Large intestine (tissue), 3 donors: ENCODE measurements around the gene AFF2. TPM values are rescaled to one million over a fixed set of nuclear protein-coding genes. Genes with fewer than 3 reads are reported as not detected.
A peak's percentile ranks its signal among the peaks of the same experiment; 100 is the strongest.

Experiments used
- DNase-seq, 2 donors: peaks; one replicate each; pipeline versions ENCODE4 v3.0.0 to v3.0.0-alpha.2; 2013
- H3K27ac ChIP-seq: one replicate; pipeline ENCODE4 v1.5.1; 2013; ENCODE audit warnings: low read length
- H3K27me3 ChIP-seq: 2 replicates; pipeline ENCODE4 v1.6.1; 2013; ENCODE audit warnings: low read length; ENCODE audit not compliant: control insufficient read depth, insufficient read depth
- H3K36me3 ChIP-seq: 2 replicates; pipeline ENCODE4 v1.6.1; 2013; ENCODE audit warnings: low read length; ENCODE audit not compliant: control insufficient read depth, insufficient read depth
- H3K4me1 ChIP-seq: one replicate; pipeline ENCODE4 v1.6.1; 2013; ENCODE audit warnings: low read length; ENCODE audit not compliant: control insufficient read depth, insufficient read depth
- H3K4me3 ChIP-seq: one replicate; pipeline ENCODE4 v1.5.1; 2013; ENCODE audit warnings: low read length
- H3K9me3 ChIP-seq: one replicate; pipeline ENCODE4 v1.6.1; 2013; ENCODE audit warnings: mild to moderate bottlenecking, low read depth, low read length, moderate library complexity; ENCODE audit not compliant: control insufficient read depth
- WGBS: methylation state at CpG from one replicate; pipeline ENCODE4 v1.1.5; 2013; ENCODE audit warnings: low lambda C conversion rate; ENCODE audit not compliant: insufficient coverage; 5-methylcytosine and 5-hydroxymethylcytosine counted together
- polyA plus RNA-seq: library from polyadenylated mRNA; unstranded; fragments of 120-200 nt; gene quantifications from one replicate; pipeline ENCODE4 v1.2.1, GENCODE V29; 2013

AFF2 gene
- polyA plus RNA-seq, 1 donor, result 1.6 TPM

DNA sequence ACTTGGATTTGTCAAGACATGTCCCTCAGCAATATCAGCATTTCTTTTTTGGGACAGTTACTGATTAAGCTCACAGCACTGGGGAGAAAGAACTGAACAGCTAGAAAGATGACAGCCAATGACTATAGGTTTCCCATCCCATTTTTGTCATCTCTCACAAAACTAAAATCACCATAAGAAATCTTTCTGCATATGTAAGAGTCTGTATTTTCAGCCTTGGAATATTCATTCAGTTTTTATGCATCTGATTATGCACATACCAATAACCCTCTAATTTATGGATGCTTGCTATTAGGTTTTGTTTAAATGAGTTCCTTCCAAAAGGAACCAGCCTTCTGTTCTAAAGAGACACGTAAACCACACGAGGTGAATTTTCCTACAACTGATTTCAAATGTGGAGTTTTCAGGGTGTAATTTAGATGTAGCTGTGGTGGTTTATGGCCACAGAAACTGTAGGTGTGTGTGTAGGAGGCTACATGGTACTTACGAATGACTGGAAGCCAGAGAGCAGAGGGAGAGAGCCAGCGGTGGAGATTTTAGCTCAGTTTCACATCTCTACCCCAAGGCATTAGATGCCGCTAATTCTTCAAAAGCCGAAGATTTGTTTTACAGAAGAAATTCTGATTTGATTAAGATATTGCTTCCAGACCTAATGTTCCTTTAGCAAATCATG, 55.3 kb downstream of the AFF2 start:
- no peak overlapping the region for H3K27ac ChIP-seq
- WGBS, result no CpG with 5 or more reads among the region's 6 CpGs
- H3K4me3 ChIP-seq, result no peak overlapping the region
- DNase-seq, result no peak
- no peaks in the 10 kb centered on the region for H3K9me3 ChIP-seq
- no peaks in the 10 kb centered on the region for H3K36me3 ChIP-seq
- no peaks in the 10 kb centered on the region for H3K4me1 ChIP-seq
- H3K27me3 ChIP-seq, result no peaks in the 10 kb centered on the region

DNA sequence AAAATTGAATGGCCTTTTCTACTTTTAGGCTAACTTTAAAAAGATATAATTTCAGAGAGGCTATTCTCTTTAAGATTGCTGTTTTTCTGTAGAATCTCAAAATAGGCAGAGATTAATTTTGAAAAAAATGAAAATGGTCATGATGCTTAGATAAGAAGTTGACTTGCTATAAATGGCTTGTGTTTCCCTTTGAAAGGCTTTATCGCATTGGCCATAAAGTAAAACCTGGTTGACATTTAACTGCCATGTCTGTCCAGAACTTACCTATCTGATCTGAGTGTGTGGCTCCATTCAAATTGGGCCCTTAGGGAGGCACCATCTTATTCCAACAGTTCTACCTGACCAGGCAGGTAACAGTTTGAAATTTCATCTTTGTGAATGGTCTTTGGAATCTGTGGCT, 56.1 kb downstream of the AFF2 start:
- H3K9me3 ChIP-seq, result no peaks in the 10 kb centered on the region
- H3K4me1 ChIP-seq, result no peaks in the 10 kb centered on the region
- no peak overlapping the region for H3K27ac ChIP-seq
- WGBS, result no CpG with 5 or more reads among the region's 1 CpG
- DNase-seq, result no peak
- no peak overlapping the region for H3K4me3 ChIP-seq
- no peaks in the 10 kb centered on the region for H3K27me3 ChIP-seq
- H3K36me3 ChIP-seq, result no peaks in the 10 kb centered on the region

DNA sequence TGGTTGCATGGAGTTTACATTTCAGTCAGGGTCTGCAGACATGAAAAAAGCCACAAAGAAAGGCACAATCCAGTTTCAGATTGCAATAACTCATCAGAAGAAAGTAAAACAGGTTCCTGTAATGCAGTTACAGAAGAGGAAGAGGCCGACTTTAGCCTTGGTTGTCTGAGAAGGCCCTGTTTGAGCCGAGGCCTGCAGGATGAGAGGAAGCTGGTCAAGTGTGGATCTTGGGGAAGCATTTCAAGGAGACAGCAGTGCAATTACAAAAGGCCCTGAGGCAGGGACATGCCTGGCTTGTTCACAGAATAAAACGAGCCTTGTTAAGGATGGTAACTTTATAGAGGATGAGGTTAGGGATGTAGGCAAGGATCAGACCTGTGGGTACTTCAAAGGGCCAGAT, 62.4 kb downstream of the AFF2 start:
- H3K27ac ChIP-seq, result no peak overlapping the region
- no peaks in the 10 kb centered on the region for H3K36me3 ChIP-seq
- H3K27me3 ChIP-seq, result no peaks in the 10 kb centered on the region
- no peaks in the 10 kb centered on the region for H3K9me3 ChIP-seq
- no peak for DNase-seq
- WGBS, result no CpG with 5 or more reads among the region's 3 CpGs
- H3K4me1 ChIP-seq, result no peaks in the 10 kb centered on the region
- H3K4me3 ChIP-seq, result no peak overlapping the region

DNA sequence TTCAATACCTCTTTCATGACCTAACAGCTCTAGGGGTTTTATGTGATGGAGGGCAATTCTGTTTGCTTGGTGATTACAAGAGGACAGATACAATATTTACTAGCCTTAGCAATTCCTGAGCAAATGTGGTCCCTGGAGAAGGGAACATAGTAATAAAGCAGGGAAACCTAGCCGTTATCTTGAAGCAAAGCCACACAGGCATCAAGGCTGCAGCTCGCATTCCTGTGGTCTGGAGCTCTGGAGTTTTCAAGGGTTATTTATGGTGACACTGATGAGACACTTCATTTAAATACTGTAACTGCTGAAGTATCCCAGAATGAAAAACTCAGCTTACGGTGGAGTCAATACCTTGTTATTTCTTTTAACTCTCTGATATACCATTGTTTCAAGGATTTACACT, 66.8 kb downstream of the AFF2 start:
- H3K27ac ChIP-seq, result no peak overlapping the region
- no CpG with 5 or more reads among the region's 3 CpGs for whole genome bisulfite sequencing
- H3K4me3 ChIP-seq, result no peak overlapping the region
- peak in 1 of 2 donors; percentile 1 for DNase-seq
- H3K9me3 ChIP-seq, result no peaks in the 10 kb centered on the region
- no peaks in the 10 kb centered on the region for H3K4me1 ChIP-seq
- H3K36me3 ChIP-seq, result no peaks in the 10 kb centered on the region
- no peaks in the 10 kb centered on the region for H3K27me3 ChIP-seq

DNA sequence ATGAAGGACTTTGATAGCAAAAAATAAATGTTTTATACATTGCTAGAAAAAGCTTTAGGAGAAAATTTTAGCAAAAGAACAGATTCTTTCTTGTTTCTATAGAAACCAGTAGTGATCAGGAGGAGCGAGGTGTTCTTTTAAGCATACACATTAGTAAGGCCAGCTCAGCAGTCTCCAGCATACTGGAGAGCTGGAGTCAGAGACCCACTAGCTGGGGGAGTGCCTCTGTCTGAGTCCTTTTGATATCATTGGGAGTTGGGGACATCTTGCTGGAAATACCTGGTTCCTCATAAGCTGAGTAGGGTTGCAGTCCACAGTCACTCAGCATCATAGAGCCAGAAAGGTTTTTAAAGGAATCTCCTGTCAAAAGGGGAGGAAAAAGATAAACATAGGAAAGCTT, 67.4 kb downstream of the AFF2 start:
- H3K27ac ChIP-seq, result no peak overlapping the region
- no CpG with 5 or more reads among the region's 1 CpG for WGBS
- no peaks in the 10 kb centered on the region for H3K4me1 ChIP-seq
- H3K27me3 ChIP-seq, result no peaks in the 10 kb centered on the region
- H3K36me3 ChIP-seq, result no peaks in the 10 kb centered on the region
- no peaks in the 10 kb centered on the region for H3K9me3 ChIP-seq
- no peak for DNase-seq
- H3K4me3 ChIP-seq, result no peak overlapping the region

DNA sequence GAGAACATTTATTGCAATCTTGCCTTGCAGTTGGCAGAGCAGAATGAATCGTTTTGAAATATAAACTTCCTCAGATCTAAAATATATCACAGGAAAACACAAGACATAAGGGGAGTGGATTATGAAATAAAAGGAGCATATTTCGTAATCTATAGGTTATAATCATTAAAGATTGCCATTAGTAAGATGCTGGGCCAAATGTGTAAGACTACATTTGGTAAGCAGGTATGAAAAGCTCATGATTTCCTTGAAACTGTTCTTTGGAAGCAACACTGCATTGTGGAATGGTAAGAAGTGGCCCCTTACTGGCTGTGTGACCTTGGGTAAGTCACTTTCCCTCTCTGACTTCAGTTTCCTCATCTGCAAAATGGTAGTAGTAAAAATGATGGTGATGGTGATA, 68.3 kb downstream of the AFF2 start:
- WGBS, result 60% methylated on average over 1 of the region's 2 CpGs
- no peaks in the 10 kb centered on the region for H3K36me3 ChIP-seq
- no peak overlapping the region for H3K4me3 ChIP-seq
- no peak overlapping the region for H3K27ac ChIP-seq
- DNase-seq, result no peak
- no peaks in the 10 kb centered on the region for H3K9me3 ChIP-seq
- H3K27me3 ChIP-seq, result no peaks in the 10 kb centered on the region
- H3K4me1 ChIP-seq, result no peaks in the 10 kb centered on the region

DNA sequence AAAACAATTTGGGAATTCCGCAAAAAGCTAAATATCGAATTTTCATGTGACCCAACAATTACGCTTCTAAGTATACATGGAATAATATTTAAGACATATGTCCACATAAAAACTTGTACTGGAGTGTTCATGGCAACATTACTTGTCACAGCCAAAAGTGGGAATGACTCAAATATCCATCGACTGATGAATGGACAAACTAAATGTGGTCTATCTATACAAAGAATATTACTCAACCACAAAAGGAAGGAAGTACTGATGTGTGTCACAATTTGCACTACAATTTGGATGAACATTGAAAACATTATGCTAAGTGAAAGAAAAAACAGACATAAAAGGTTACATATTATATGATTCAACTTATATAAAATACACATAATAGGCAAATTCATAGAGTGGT, 71.9 kb downstream of the AFF2 start:
- Histone ChIP-seq H3K27ac (no peak overlapping the region), H3K9me3 (no peaks in the 10 kb centered on the region), H3K36me3 (no peaks in the 10 kb centered on the region), H3K27me3 (no peaks in the 10 kb centered on the region), H3K4me1 (no peaks in the 10 kb centered on the region), H3K4me3 (no peak overlapping the region)
- DNase-seq, result no peak
- no CpG with 5 or more reads among the region's 4 CpGs for WGBS

DNA sequence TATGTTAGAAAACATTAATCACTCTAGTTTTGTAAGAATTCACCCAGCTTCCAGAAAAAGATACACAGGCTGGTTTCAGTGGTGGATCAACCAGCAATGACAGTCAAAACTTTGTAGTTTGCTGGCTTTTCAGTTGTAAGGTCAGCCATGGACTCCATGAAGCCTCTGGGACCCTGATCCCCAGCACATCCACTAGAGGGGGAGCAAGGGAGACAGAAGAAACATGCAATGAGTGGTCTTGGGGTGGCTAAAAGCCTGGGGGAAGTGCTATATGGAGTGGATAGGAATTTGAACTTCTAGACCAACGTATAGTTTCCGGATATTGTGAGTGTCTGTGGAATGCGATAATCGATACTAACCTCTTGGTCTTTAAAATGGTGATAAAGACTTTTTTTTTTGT, 72.7 kb downstream of the AFF2 start:
- DNase-seq, result no peak
- no peaks in the 10 kb centered on the region for H3K36me3 ChIP-seq
- no CpG with 5 or more reads among the region's 4 CpGs for WGBS
- H3K9me3 ChIP-seq, result no peaks in the 10 kb centered on the region
- H3K27me3 ChIP-seq, result no peaks in the 10 kb centered on the region
- no peaks in the 10 kb centered on the region for H3K4me1 ChIP-seq
- no peak overlapping the region for H3K27ac ChIP-seq
- no peak overlapping the region for H3K4me3 ChIP-seq

DNA sequence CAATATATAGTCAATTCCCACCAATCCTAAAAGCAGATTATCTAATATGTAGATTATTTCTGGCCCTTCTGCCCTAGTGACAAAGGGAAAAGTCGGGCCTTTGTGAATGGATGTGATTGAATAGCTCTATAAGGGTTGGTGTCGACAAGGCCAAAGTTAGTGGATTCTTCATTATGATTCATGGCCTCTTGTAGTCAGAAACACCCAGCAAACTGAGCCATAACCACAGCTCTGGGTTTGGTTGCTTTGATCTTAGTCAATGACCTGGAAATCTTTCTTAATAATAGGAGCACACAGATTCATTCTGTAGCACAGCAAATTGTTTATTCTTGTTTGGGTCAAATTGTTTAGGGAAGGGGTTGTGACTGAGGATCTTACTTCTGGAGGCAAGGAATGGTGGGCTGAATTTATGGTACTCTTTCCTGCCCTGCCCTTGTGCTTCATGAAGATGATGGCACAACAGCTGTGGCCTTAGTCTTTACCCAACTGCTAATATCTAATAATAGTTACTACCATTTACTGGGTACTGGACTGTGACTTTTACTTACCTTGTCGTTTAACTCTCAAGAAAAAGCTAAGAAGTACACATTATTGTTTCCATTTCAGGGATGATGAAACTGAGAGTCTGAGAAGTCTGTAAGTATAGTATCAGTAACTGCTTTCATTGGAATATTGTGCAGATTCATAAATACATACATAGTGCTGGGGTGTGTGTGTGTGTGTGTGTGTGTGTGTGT, 74.0 kb downstream of the AFF2 start:
- no peak for DNase-seq
- no CpG with 5 or more reads among the region's 3 CpGs for WGBS
- H3K27ac ChIP-seq, result no peak overlapping the region
- no peaks in the 10 kb centered on the region for H3K27me3 ChIP-seq
- H3K36me3 ChIP-seq, result no peaks in the 10 kb centered on the region
- H3K4me1 ChIP-seq, result no peaks in the 10 kb centered on the region
- H3K9me3 ChIP-seq, result no peaks in the 10 kb centered on the region
- no peak overlapping the region for H3K4me3 ChIP-seq

DNA sequence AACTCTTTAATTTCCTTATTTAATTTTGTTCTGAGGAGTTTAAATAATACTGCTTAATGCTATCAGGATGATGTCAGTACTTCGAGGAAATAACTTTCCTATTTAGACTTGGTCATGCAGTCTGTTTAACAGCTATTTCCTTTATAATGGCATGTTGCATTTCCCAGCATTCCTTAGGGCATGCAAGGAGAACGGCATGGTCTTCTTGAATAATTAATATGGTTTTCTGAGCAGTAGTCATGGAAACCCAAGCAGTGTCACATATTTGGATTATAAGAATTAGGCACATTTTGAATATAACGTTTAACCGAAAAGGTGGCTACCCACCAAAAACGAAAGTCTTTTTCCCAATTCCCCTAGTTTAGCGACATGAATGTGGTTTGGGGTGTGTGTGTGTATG, 76.0 kb downstream of the AFF2 start:
- Histone ChIP-seq H3K4me3 (no peak overlapping the region), H3K9me3 (no peaks in the 10 kb centered on the region), H3K27ac (no peak overlapping the region), H3K36me3 (no peaks in the 10 kb centered on the region), H3K27me3 (no peaks in the 10 kb centered on the region), H3K4me1 (no peaks in the 10 kb centered on the region)
- no CpG with 5 or more reads among the region's 6 CpGs for WGBS
- no peak for DNase-seq

DNA sequence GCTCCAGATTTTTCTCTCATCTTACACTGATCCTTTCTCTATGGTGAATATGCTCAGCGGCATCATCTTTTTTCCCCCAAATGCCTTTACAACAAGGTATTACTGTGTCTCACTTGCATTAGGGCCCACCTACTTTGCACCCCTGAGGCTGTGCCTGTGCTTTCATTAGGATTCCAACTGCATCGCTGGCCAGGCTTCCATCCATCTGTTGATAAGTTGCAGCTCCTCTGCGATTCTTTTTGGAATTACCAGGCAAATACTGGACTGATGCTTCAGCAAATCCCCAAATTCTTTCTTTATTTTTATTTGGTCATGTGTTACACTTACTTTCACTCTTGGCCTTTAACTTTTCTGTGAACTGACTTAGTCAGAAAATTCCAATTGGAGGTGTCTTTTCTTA, 77.3 kb downstream of the AFF2 start:
- Histone ChIP-seq H3K27me3 (no peaks in the 10 kb centered on the region), H3K27ac (no peak overlapping the region), H3K36me3 (no peaks in the 10 kb centered on the region), H3K9me3 (no peaks in the 10 kb centered on the region), H3K4me3 (no peak overlapping the region), H3K4me1 (no peaks in the 10 kb centered on the region)
- WGBS, result no CpG with 5 or more reads among the region's 3 CpGs
- DNase-seq, result no peak
